GM18867 (cell line): ENCODE measurements around the gene EFEMP1.

Source experiments
- ATAC-seq: cut with Tn5 transposase; IDR thresholded peaks from one replicate; pipeline ENCODE4 v1.9.1; 2021; ENCODE audit warnings: mild to moderate bottlenecking, moderate library complexity; ENCODE audit not compliant: unreplicated experiment

The EFEMP1 gene

GRCh38 chr2:55901322-55901721 lies 22.3 kb downstream of the EFEMP1 start:
- ATAC-seq: no peak

GRCh38 chr2:55899881-55900280 lies 23.7 kb downstream of the EFEMP1 start:
- no peak for ATAC-seq

- ATAC-seq: no peak
Measured at GRCh38 chr2:55898386-55899040, 25.1 kb downstream of the EFEMP1 start.

- ATAC-seq: peak; percentile 91
Measured at GRCh38 chr2:55896633-55897032, 26.9 kb downstream of the EFEMP1 start.

GRCh38 chr2:55894720-55895119 lies 28.9 kb downstream of the EFEMP1 start:
- ATAC-seq: no peak

- no peak for ATAC-seq
Measured at GRCh38 chr2:55891671-55892094, 31.9 kb downstream of the EFEMP1 start.

- ATAC-seq: no peak
Measured at GRCh38 chr2:55888936-55889335, 34.6 kb downstream of the EFEMP1 start.

GRCh38 chr2:55887901-55888624 lies 35.5 kb downstream of the EFEMP1 start:
- ATAC-seq: no peak

GRCh38 chr2:55887351-55887750 lies 36.2 kb downstream of the EFEMP1 start:
- ATAC-seq: no peak

- ATAC-seq: no peak
Measured at GRCh38 chr2:55885944-55886281, 37.7 kb downstream of the EFEMP1 start.

GRCh38 chr2:55885127-55885943 lies 38.2 kb downstream of the EFEMP1 start:
- no peak for ATAC-seq

- no peak for ATAC-seq
Measured at GRCh38 chr2:55883829-55884228, 39.8 kb downstream of the EFEMP1 start.

- ATAC-seq: no peak
Measured at GRCh38 chr2:55883357-55883756, 40.2 kb downstream of the EFEMP1 start.

- ATAC-seq: no peak
Measured at GRCh38 chr2:55882954-55883353, 40.6 kb downstream of the EFEMP1 start.

- ATAC-seq: no peak
Measured at GRCh38 chr2:55880416-55881143, 43.0 kb downstream of the EFEMP1 start.

GRCh38 chr2:55879976-55880375 lies 43.6 kb downstream of the EFEMP1 start:
- no peak for ATAC-seq

GRCh38 chr2:55877087-55877436 lies 46.5 kb downstream of the EFEMP1 start:
- no peak for ATAC-seq

- ATAC-seq: no peak
Measured at GRCh38 chr2:55876429-55877086, 47.0 kb downstream of the EFEMP1 start.

GRCh38 chr2:55875434-55876135 lies 48.0 kb downstream of the EFEMP1 start:
- ATAC-seq: peak; percentile 84

- ATAC-seq: no peak
Measured at GRCh38 chr2:55874338-55874737, 49.2 kb downstream of the EFEMP1 start.
